Activated effector memory CD4-positive, alpha-beta T cell treated with Interleukin-2 at 50 U/mL for 16 hours (primary cell): Measurements from ENCODE around the gene MYO3B.
"Not testable (repeated sequence)": the region's sequence is repeated elsewhere in the genome, so short reads cannot be mapped to it uniquely, and the experiment has no call there.

ENCODE experiments used
- DNase-seq: peaks from one replicate; pipeline ENCODE4 v3.0.0-alpha.2; 2020

MYO3B gene

GRCh38 chr2:170208967-170209366 is 31.0 kb downstream of the MYO3B start:
- no peak for DNase-seq

DNA sequence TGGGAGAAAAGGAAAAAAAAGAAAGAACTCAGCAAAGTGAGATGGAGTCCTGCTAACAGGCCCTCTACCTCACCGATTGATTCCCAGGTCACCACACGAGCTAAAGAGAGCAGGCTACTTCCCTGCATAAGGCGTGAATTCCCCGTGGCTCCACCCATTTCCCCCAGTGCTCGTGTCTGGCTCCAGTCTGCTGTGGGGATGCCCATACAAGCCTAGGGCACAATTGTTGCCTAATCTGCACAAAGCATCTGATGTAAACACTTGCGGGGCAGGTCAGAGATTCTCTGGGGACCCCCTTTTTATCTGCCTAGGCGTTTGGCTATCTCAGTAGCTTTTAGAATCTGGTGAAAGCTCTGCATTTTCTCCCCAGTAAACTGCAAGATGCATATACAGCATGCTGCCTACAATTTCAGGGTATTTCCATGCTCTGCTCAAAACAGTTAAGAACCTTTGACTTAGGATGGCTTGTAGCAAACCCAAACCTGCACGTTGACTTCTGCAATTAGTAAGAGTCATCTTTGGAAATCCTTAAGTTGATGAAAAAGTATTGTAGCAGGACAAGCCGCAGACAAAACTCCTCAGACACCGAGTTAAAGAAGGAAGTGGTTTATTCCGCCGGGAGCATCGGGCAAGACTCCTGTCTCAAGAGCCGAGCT is 34.8 kb downstream of the MYO3B start:
- no peak for DNase-seq

DNA sequence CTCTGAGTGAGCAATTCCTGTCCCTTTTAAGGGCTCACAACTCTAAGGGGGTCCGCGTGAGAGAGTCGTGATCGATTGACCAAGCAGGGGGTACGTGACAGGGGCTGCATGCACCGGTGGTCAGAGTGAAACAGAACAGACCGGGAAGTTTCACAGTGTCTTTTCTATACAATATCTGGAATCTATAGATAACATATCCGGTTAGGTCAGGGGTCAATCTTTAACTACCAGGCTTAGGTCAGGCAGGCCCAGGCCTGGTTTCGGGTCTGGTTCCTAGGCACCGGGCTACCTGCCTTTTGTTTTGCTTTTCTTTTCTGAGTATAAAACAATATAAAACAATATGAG is 35.3 kb downstream of the MYO3B start:
- DNase-seq, result not testable (repeated sequence)

- DNase-seq, result no peak
These were observed 35.7 kb downstream of the MYO3B start for GRCh38 chr2:170213651-170214050.

DNA sequence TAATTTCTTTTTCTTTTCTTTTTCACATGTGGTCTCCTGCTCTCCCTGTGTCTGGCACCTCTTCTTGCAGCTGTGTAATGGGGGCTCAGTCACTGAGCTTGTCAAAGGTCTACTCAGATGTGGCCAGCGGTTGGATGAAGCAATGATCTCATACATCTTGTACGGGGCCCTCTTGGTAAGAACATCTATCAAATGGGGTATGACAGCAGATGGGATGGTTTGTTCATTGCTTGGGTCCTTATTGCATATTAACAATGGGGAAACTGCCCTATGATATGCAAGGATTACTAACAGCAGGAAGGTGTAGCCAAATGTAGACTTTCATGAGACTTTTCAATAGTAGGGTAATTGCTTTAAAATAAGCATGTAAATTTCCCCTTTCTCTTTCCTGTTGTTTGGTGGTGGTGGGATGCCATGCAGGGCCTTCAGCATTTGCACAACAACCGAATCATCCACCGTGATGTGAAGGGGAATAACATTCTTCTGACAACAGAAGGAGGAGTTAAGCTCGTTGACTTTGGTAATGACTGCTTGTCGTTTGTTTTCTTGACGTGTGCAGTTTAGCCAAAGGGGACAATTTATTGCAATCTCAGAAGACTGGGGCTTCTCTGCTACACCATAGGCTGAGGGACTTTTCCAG is 36.5 kb downstream of the MYO3B start:
- no peak for DNase-seq

- no peak for DNase-seq
These were observed 37.1 kb downstream of the MYO3B start for GRCh38 chr2:170215021-170215420.

DNA sequence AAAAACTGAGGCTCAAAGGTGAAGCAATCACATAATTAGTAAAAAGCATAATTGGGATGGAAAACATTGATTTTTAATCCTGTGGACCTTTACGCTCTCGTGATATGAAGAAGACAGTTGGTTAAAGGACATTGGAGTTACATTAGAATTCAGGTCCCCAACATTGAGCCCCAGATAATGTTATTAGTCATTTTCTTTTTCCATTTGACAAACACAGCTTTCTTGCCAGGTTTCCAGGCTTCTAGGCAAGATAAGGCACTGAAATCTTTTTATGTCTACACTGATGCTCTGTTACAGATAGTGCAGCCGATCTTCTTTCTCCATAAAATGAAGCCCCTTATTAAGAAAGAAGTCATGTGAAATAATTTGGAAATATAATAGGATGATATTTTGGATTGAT is 38.5 kb downstream of the MYO3B start:
- no peak for DNase-seq

GRCh38 chr2:170216981-170217380 is 39.0 kb downstream of the MYO3B start:
- DNase-seq, result no peak

DNA sequence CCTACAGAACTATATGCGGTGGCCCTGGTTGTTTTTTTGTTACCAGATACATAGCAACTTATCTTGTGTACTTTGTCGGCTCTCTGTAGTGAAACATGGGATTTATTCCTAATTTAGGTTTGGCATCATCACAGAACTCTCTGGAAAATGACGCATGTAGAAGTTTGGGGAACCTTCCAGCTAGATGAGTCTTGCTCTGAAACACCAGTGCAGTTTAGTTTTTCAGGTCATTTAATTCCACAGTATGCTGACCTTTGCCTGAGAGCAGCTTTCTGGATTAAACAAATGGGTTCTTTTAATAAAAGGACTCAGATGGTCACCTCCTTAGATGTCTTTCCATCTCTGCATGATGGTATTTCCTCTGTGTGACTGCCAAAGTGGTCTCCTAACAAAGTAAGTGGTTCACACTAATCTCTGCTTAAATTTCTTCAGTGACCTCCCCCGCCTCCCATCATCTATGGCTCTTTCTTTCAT is 39.9 kb downstream of the MYO3B start:
- DNase-seq, result no peak

DNA sequence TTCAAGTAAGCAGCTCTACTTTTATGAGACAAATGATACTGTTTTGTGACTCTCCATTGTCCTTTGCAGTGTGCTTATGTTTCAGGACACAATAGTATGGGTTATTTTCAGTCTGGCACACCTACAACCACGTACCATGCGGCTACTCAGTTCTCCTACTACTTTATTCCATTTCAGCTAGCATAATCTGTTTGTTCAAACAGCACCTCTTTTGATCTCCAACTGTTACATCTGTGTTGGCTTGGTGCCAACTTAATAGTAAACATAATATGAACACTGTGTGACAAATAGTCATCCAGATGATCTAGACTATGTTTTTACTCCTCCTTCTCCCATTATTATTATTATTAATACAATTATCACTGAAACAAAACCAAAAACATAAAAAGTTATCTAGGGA is 40.5 kb downstream of the MYO3B start:
- DNase-seq, result no peak

GRCh38 chr2:170218931-170219330 is 41.0 kb downstream of the MYO3B start:
- DNase-seq, result no peak

DNA sequence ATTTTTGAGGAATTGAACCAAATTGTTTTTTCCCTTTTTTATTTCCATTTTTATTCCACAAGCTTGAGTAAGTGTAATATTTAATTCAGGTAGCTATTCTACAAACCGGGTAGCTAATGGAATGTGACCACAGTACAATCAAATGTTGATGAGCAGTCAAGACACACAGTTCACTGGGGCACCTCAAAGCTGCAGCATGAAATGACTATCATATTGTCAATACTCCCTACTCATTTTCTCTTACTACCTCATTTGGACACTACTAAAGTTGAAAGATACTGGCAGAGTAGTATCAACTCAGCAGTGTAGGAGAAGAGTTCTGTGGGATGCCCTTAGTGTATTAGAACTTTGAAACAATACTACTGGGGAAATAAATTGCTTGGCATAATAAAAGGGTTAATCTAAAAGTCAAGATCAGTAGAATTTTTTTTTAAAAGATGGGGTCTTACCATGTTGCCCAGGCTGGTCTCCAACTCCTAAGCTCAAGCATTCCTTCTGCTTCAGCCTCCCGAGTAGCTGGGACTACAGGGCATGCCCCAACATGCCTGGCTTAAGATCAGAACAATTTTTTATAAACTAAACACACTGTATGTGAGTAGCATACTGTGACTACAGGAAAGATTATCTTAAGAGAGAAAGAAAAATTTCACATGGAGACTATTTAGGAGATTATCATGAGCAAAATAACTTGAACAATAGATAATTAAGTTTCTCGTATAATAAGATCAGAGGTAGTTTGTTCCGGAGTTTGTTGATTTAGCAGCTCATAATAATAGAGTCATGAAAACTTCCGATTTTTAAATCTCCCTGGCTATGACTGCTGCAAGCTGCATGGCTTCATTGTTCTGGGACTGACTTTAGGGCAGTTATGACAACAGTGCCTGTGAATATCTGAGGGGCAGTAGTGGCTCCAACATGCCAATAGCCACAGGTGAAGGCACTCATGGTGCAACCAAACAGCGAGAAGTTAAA is 43.7 kb downstream of the MYO3B start:
- no peak for DNase-seq

DNA sequence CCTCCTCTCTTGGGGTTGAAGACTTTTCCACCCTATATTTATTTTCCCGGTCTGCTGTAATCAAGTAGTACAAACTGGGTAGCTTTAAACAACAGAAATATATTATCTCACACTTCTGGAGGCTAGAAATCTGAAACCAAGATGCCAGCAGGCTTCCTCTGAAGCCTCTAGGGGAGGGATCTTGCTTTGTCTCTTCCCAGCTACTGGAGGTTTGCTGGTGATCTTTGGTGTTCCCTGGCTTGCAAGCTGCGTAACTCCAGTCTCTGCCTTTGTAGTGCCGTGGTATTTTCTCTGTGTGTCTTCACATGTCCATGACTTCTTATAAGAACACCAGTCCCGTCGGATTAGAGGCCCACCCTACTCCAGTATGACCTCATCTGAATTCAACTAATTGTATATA is 44.4 kb downstream of the MYO3B start:
- DNase-seq, result no peak

- no peak for DNase-seq
These were observed 44.9 kb downstream of the MYO3B start for GRCh38 chr2:170222842-170223241.

GRCh38 chr2:170224692-170225294 is 46.8 kb downstream of the MYO3B start:
- no peak for DNase-seq

- no peak for DNase-seq
These were observed 48.3 kb downstream of the MYO3B start for GRCh38 chr2:170226216-170226615.

DNA sequence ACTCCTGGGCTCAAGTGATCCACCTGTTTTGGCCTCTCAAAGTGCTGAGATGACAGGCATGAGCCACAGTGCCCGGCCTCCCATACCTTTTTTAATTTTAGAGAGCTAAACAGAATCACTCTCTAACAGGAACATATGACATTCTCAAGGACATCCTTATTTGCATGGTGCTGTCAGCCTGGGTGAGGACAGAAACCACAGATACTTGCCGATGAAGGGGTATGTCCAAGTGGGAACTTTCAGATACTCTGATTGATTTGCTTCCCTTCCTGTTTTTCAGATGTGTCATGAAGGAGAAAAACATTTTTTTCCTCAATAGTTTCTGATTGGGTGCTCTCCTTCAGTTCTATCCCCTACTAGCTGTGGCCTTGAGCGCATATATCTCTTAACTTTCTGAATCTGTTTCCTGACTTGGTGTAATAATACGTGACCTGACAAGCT is 49.6 kb downstream of the MYO3B start:
- no peak for DNase-seq

GRCh38 chr2:170227951-170228350 is 50.0 kb downstream of the MYO3B start:
- DNase-seq, result no peak

DNA sequence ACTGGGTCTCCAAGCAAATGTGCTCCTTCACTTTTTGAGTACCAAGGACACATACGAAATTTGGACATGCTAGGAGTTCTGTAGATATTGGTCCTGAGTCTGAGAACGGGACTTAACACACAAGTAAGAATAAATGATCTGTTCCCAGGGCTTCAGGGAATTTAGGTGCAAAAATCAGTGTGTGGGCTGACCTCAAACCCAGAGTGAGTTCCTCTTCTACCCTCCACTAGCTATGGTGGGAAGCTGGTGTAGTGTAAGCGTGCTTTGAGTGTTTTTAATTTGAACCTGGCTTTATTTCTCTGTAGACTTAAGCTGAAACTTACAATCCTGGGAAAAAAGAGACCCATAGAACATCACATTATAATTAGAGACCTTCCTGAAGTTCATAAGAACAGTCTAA is 50.5 kb downstream of the MYO3B start:
- DNase-seq, result no peak

GRCh38 chr2:170229125-170229524 is 51.2 kb downstream of the MYO3B start:
- no peak for DNase-seq

DNA sequence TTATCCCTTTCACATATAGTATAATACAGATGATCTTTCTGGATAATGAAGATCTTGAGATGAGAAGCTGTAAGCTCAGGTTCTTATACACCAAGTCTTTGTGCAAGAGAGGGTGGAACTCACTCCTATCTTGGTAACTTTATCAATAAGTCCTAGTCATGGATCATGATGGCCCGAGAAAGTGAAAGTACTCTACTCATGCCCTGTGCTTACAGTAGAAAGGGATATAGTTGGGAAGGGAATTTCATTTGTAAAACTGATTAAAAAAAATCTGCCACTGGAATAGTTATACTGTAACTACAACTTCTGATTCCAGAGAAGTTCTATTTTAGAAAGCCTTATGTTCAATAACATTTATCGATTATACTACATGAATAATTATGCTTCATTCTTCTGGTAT is 51.8 kb downstream of the MYO3B start:
- DNase-seq, result no peak

- DNase-seq, result no peak
These were observed 58.1 kb downstream of the MYO3B start for GRCh38 chr2:170235860-170236679.
